Adipose tissue (tissue), 3 donors: ENCODE data around the gene NAT10. TPM values are rescaled to one million over a fixed set of nuclear protein-coding genes. Genes with fewer than 3 reads are reported as not detected.
"Not testable (repeated sequence)": the region's sequence is repeated elsewhere in the genome, so short reads cannot be mapped to it uniquely, and the experiment has no call there.

ENCODE experiments used
- H3K27ac ChIP-seq: one replicate; pipeline ENCODE4 v1.5.1; 2013; ENCODE audit warnings: low read depth, low read length
- WGBS, 3 donors: extraction: QIAGEN DNeasy Blood & Tissue Kit; methylation state at CpG; one replicate each; pipeline ENCODE4 v1.1.7; 2013; 5-methylcytosine and 5-hydroxymethylcytosine counted together
- polyA plus RNA-seq, 3 donors: library from polyadenylated mRNA; stranded (reverse); fragments of 200-250 nt; gene quantifications; one replicate each; pipeline ENCODE4 v1.2.3, GENCODE V29; 2013
- donor health status: healthy with polysubstance abuse.
- donor health status: Bipolar disorder and iron deficiency.
- donor health status: healthy.

The NAT10 gene
- polyA plus RNA-seq, 3 donors: 15.4 to 26.0 (median 20.7) TPM

DNA sequence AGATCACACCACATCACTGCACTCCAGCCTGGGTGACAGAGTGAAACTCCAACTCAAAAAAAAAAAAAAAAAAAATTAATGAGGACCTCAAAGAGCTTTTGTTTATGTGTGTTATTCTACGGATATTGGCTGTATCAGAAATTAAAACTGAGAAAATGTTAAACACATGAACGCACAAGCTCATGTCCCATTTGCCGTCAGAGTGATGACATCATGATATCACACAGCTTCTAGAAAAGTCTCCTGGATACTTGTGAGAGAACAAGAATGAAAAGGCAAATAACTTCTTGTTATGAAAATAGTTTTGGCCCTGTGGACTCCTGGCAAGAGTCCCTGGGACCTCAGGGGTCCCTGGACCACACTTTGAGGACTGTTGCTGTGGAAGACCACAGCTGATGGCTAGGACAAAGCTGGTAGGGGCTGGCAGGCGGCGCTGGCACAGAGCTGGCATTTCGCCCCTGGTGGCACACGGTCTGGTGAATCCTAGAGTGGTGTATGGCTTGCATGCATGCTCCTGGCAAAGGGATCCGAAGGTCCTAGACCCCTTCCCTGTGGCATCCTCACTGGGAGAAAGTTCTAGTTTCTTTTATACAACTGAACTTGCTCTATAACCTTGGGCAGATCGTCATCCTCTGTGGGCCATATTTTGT lies 73.7 kb downstream of the NAT10 start:
- H3K27ac ChIP-seq: no peak overlapping the region
- 88 to 94% (median 91%) methylated on average over 9 of the region's 9 CpGs for WGBS, 3 donors

DNA sequence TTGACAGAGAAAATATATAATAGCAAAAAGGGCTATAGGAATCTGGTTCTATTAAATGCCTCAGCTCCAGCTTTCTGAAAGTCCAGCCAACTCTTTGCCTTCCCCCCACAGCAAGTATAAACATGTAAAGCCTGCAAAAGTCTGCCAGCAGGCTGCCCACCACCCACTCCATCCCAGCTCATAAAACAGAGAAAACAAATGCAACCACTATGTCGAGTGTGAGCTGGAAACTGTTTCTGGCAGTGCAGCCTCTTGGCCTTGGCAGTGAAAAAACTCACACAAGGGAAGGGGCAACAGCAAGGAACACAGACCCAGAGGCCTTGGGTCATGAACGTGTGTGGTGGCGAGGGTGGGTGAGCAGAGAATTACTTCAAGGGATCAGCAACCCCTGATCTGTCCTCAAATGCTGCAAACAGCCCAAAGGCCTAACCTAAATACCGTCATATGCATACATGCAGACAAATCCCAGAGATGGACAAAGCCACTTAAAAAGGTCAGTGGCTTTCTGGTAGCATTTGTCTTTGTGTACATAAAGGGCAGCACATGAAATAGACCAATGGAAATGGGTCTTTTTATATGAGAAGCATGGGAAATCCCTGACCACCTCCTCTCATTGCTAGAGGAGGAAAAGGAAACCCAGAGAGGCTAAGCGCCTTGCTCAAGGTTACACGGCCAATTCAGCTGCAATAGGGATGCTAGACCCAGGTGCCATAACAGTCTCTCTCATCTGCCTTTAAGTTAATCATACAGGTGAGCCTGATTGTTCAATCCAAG lies 74.8 kb downstream of the NAT10 start:
- WGBS, 3 donors: 73 to 79% (median 78%) methylated on average over 6 of the region's 6 CpGs
- no peak overlapping the region for H3K27ac ChIP-seq

DNA sequence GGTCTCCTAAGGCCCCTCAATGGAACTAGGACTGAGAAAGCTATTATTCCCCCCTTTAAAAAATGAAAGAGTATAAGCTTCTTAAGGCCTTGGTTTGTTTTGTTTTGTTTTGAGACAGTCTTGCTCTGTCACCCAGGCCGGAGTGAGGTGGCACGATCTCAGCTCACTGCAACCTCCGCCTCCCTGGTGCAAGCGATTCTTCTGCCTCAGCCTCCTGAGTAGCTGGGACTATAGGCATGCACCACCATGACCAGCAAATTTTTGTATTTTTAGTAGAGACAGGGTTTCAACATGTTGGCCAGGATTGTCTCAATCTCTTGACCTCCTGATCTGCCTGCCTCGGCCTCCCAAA lies 75.4 kb downstream of the NAT10 start:
- H3K27ac ChIP-seq: not testable (repeated sequence)
- WGBS, 3 donors: 85 to 88% (median 86%) methylated on average over 5 of the region's 5 CpGs

GRCh38 chr11:34181251-34181650 lies 75.8 kb downstream of the NAT10 start:
- no peak overlapping the region for H3K27ac ChIP-seq
- 69 to 88% (median 70%) methylated on average over 5 of the region's 5 CpGs for WGBS, 3 donors

GRCh38 chr11:34181856-34182405 lies 76.5 kb downstream of the NAT10 start:
- WGBS, 3 donors: 85 to 90% (median 87%) methylated on average over 8 of the region's 8 CpGs
- no peak overlapping the region for H3K27ac ChIP-seq

DNA sequence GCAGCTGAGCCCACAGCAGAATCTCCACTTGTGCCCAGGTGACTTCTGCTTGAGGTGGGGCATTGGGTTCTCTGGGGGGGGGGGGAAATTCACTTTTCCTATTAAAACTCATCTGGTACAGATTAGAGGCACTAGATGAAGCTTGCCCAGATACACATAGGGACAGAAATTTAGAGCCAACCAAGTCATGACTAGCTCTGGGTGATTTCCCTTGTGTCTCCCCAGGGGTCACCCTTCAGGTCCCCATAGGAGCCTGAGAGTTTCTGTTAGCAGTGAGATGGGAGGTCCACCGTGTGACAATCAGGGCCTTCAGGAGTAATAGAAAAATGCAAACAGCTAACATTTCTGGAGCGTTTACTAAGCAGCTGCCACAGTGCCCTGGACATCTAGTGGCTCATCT lies 77.0 kb downstream of the NAT10 start:
- WGBS, 3 donors: 88 to 97% (median 94%) methylated on average over 2 of the region's 2 CpGs
- no peak overlapping the region for H3K27ac ChIP-seq

DNA sequence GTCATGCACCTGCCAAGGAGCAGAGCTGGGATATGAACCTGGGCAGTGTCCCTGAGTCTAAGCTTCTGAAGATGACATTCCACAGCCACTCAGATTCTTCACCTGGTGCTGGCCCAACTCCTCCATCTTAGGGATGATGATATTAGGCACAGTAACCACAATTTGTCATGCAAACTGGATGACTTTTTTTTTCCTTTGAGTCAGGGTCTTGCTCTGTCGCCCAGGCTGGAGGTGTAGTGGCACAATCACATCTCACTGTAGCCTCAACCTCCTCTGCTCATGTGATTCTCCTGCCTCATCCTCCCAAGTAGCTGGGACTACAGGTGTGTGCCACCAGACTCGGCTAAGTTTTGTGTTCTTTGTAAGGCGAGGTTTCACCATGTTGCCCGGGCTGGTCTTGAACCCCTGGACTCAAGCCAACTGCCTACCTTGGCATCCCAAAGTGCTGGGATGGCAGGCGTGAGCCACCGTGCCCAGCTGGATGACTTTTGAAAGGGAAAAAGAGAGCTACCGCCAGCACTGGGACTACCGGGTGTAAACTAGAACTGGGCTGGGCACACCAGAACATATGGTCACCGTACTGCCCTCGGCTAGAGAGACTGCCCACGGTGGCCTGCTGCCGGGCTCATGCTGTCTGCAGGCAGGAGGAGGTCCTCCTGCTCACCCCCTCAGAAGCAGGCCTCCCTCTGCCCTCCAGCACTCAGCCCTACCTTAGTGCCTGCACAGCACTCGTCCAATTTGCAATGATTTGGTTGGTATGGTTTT lies 77.7 kb downstream of the NAT10 start:
- WGBS, 3 donors: 93 to 97% (median 96%) methylated on average over 13 of the region's 13 CpGs
- H3K27ac ChIP-seq: no peak overlapping the region

DNA sequence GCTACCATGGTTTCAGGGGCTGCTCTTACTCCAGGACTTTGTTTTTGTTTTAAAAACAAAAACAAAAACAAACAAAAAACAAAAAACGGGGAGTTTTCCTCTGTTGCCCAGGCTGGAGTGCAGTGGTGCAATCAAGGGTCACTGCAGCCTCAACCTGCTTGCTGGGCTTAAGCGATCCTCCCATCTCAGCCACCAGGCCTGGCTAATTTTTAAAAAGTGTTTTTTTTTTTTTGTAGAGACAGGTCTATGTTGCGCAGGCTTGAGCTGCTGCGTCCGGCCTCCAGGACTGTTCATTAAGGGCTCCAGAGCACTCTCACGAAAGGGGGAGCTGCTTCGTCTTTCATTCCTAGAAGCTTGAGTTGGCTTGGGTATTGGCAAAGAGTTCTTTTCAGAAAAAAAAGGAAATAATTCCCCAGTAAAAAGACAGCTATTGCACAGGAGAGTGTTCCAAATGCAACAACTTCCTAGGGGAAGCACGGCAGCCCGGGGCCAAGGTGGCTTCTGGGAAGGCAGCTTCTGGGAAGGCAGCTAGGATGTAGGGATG lies 78.5 kb downstream of the NAT10 start:
- H3K27ac ChIP-seq: no peak overlapping the region

DNA sequence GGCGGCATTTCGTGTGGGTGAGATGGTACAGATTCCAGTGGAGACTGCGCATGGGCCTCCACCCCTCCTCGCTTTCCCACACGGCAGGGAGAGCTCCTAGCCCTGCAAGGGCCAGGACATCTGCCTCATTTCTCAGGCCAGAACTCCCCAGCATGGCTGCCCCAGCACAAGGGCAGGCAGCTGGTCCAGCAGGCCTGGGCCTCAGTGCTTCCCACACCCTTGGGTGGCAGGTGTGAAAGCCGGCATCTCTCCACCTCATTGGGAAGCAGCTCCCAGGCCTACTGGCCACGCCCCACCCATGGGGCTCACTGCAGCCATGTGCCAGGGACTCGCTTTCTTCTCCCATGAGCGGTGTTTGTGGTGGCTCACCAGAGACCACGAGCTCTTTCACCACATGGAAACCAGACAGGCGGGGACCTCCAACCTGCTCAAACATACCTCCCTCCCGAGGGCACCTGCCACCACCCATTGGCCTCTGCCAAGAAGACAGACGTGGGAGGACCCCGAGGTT lies 79.1 kb downstream of the NAT10 start:
- 78 to 91% (median 91%) methylated on average over 14 of the region's 14 CpGs for WGBS, 3 donors

More for the DNA sequence above, 78.5 kb downstream of the NAT10 start:
- WGBS, 3 donors: 85 to 87% (median 86%) methylated on average over 9 of the region's 9 CpGs

GRCh38 chr11:34185926-34186841 lies 80.8 kb downstream of the NAT10 start:
- H3K27ac ChIP-seq: no peak overlapping the region
- 65 to 85% (median 68%) methylated on average over 22 of the region's 22 CpGs for WGBS, 3 donors

More for the DNA sequence above, 79.1 kb downstream of the NAT10 start:
- H3K27ac ChIP-seq: no peak overlapping the region

- no peak overlapping the region for H3K27ac ChIP-seq
- WGBS, 3 donors: 78 to 83% (median 83%) methylated on average over 5 of the region's 5 CpGs
These were observed 82.8 kb downstream of the NAT10 start for GRCh38 chr11:34188181-34188580.

GRCh38 chr11:34189191-34189590 lies 83.8 kb downstream of the NAT10 start:
- WGBS, 3 donors: 78 to 85% (median 85%) methylated on average over 9 of the region's 9 CpGs
- no peak overlapping the region for H3K27ac ChIP-seq

GRCh38 chr11:34190192-34191139 lies 85.0 kb downstream of the NAT10 start:
- no peak overlapping the region for H3K27ac ChIP-seq
- WGBS, 3 donors: 90 to 94% (median 92%) methylated on average over 7 to 8 of the region's 8 CpGs

DNA sequence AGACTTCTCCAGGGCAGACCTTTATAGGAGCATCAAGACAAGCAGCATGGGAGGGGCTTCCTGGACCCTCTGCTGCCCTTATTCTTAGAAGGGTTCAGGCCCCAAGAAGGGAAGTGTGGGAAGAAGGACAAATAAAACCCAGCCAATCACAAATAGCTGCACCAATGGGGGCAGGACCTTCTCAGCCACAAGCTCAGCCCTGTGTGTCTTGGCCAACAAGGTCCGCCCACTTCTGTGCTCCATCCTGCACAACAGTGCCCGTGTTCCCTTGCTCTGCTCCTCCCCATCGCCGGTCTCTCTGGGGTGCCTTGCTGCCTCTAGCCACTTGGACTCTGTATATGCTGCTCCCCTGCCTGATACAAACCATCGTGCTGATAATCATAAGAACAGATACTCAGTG lies 86.1 kb downstream of the NAT10 start:
- WGBS, 3 donors: 79 to 93% (median 85%) methylated on average over 5 of the region's 5 CpGs
- H3K27ac ChIP-seq: no peak overlapping the region

DNA sequence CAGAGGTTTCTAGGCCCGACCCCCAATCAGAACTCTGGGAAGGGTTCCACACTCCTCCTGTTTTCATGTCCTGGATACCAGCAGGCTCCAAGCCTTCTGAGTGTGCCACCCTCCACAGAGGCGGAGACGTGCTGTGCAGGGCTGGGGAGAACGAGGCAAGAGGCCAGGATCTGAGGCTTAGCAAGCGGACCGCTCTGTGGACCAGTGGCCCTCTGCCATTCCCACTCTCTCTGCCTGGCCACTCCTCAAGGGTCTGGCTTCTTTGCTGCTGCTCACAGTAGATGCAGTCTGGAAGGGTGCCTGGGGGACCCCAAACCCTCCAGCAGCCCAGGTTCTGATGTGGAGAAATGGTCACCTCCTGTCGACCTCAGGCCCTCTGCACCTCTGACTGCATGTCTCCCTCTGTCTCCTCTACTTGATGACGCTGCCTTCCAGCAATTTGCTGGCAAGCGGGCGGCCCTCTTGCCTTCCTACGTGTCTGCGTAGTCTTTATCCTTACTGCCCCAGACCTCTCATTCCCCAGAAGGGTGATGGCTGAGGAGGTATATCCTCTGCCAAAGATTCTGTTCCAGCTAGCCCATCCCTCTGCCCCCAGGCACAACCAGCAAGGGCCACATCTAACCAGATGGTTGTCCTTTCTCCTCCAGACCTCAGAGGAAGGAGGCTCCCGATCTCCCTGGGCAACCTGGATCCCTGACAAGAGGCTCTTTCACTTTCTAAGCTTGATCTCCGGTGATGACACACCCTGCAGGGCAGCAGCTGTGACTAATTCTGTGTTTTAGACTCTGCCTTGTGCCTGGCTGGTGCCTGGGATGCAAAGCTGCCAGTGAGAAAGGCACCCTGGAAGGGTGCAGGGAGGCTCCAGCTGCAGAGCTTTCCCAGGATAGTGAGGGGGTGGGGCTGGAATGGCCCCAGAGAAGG lies 87.3 kb downstream of the NAT10 start:
- 51 to 80% (median 53%) methylated on average over 12 to 14 of the region's 14 CpGs for WGBS, 3 donors
- H3K27ac ChIP-seq: no peak overlapping the region
